Muscle of leg (tissue), 11 donors: ENCODE results near the gene ZBTB20. TPM values are rescaled to one million over a fixed set of nuclear protein-coding genes. Genes with fewer than 3 reads are reported as not detected.

Experiments used
- DNase-seq: peaks from one replicate; pipeline ENCODE4 v3.0.0; 2013
- H3K27ac ChIP-seq: one replicate; pipeline ENCODE4 v1.5.1; 2013; ENCODE audit warnings: mild to moderate bottlenecking, low read length, control low read depth
- H3K27me3 ChIP-seq: one replicate; pipeline ENCODE4 v1.6.1; 2013; ENCODE audit warnings: low read length; ENCODE audit not compliant: control insufficient read depth, insufficient read depth
- H3K36me3 ChIP-seq: one replicate; pipeline ENCODE4 v1.6.1; 2013; ENCODE audit warnings: low read length; ENCODE audit not compliant: control insufficient read depth, insufficient read depth
- H3K4me1 ChIP-seq: one replicate; pipeline ENCODE4 v1.6.1; 2013; ENCODE audit warnings: low read length; ENCODE audit not compliant: control insufficient read depth, insufficient read depth
- H3K4me3 ChIP-seq: one replicate; pipeline ENCODE4 v1.5.1; 2013; ENCODE audit warnings: low read length, control low read depth
- H3K9me3 ChIP-seq: replicated peaks from 2 replicates; pipeline ENCODE4 v1.6.1; 2013; ENCODE audit warnings: low read depth, low read length; ENCODE audit not compliant: control insufficient read depth
- WGBS: methylation state at CpG from one replicate; pipeline ENCODE4 v1.1.5; 2013; ENCODE audit warnings: missing lambda C conversion rate; ENCODE audit not compliant: insufficient coverage; 5-methylcytosine and 5-hydroxymethylcytosine counted together
- polyA plus RNA-seq, 8 donors: library from polyadenylated mRNA; unstranded; fragments of 120-200 nt; gene quantifications; one replicate each; pipeline versions ENCODE4 v1.2.1 to v1.2.3, GENCODE V29; 2013; ENCODE audit warnings: inconsistent platforms in 1 of 8, low replicate concordance in 1 of 8; ENCODE audit not compliant: insufficient read length in 8 of 8, insufficient read depth in 1 of 8
- total RNA-seq: library from RNA; stranded (reverse); fragments of 120-200 nt; gene quantifications from one replicate; pipeline ENCODE4 v1.2.4, GENCODE V29; 2013

Gene ZBTB20
- total and polyA plus RNA-seq, 9 donors: 1.0 to 16.6 (median 2.8) TPM

DNA sequence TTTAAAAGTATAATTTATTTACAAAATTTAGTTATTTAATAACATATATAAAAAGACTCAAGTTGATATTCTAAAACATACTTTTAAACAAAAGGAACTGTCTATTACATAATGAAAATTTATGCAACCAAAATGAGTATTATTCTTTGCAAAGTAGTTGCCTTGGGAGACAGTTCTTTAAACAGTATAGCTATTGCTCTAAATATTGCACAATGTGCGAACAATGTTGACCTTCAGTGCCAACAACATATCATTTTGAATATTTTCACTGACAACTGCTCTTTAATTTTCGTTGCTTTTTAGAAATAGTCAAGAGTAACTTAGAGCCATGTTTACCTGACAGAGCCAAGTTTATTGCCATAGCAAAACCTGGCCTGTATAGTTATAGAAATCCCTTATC is 124.9 kb downstream of the ZBTB20 start:
- no peak for DNase-seq
- Histone ChIP-seq H3K4me3 (no peak overlapping the region), H3K4me1 (no peaks in the 10 kb centered on the region), H3K27me3 (no peaks in the 10 kb centered on the region), H3K9me3 (no peaks in the 10 kb centered on the region), H3K27ac (no peak overlapping the region), H3K36me3 (no peaks in the 10 kb centered on the region)
- WGBS: no CpG with 5 or more reads among the region's 2 CpGs

DNA sequence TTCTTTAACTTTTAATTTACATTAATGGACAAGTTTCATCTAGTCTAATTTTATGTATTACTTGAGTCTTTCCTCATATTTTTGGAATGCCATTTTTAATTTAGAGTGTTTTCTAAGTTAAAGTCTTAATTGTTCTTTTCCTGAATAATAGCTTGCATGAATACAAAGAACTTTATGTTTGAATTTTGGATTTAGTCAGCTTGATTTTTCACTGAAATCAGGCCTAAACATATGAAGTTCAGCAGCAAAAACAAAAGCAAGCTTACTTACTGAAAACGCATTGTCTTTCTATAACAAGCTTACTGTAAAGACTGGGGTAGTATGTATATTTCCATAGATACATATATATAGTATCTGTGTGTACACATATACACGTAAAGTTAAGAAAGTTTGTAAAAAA is 126.0 kb downstream of the ZBTB20 start:
- no CpG with 5 or more reads among the region's 2 CpGs for WGBS
- Histone ChIP-seq H3K36me3 (no peaks in the 10 kb centered on the region), H3K9me3 (peaks cover 2% of the 10 kb centered on the region), H3K27me3 (no peaks in the 10 kb centered on the region), H3K4me1 (no peaks in the 10 kb centered on the region), H3K4me3 (no peak overlapping the region), H3K27ac (no peak overlapping the region)
- no peak for DNase-seq

DNA sequence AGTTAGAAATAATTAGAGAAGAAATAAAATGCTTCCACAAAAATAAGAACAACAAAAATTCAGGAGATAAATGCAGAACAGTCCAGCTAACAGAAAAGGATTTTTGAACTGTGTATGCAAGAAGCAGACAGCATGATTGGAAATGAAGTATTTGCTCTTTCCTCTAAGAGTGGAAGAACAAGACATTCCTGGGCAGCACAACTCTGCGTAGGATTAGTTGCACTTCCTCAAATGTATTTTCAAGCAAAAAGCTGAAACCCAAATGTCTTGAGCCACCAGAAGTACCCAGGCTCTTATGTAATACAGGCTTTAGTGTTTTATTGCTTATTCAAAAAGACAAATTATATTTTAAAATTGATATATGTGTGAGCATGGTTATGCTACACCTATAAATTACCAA is 127.2 kb downstream of the ZBTB20 start:
- no CpG with 5 or more reads among the region's 1 CpG for WGBS
- Histone ChIP-seq H3K27me3 (no peaks in the 10 kb centered on the region), H3K4me3 (no peak overlapping the region), H3K36me3 (no peaks in the 10 kb centered on the region), H3K9me3 (peaks cover 5% of the 10 kb centered on the region), H3K27ac (no peak overlapping the region), H3K4me1 (no peaks in the 10 kb centered on the region)
- peak; percentile 44 for DNase-seq

DNA sequence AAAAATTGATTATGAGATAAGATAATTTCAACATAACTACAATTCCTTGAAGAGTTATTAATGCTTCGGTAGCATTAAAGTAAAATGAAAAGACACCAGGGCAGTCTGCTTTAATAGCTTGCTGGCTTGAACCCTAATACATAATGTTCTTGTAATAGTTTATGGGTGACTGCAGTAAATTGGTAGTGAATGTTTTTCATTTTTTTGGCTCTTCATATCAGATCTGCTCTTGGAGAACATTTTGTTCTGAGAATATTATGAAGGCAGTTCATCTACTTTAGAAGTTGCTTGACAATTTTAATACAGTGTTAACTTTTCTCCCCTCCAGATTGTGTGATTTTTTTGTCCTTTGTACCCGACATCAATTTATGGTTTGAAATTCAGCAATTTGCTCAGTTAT is 128.4 kb downstream of the ZBTB20 start:
- Histone ChIP-seq H3K36me3 (no peaks in the 10 kb centered on the region), H3K27ac (no peak overlapping the region), H3K4me1 (no peaks in the 10 kb centered on the region), H3K9me3 (peaks cover 5% of the 10 kb centered on the region), H3K27me3 (no peaks in the 10 kb centered on the region), H3K4me3 (no peak overlapping the region)
- no peak for DNase-seq
- no CpG with 5 or more reads among the region's 2 CpGs for WGBS

DNA sequence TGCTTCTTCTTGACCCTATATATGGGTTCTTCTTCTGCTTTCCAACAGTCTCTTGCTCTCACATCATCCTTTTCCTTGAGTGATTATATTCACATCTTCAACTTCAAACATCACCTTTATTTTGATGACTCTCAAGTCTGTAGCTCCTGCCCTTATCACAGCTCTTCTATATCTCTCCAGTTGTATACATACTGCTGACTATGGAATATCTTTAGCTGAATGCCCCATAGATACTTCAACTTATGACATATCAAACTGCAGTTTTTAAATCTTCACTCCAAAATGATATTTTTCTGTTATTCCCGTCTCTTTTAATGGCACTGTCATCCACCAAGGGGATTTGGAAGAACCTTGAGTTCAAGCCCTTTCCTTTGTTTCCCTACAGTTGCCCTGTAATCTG is 139.1 kb downstream of the ZBTB20 start:
- H3K27ac ChIP-seq: no peak overlapping the region
- H3K9me3 ChIP-seq: no peaks in the 10 kb centered on the region
- peaks cover 2% of the 10 kb centered on the region for H3K36me3 ChIP-seq
- H3K27me3 ChIP-seq: no peaks in the 10 kb centered on the region
- H3K4me3 ChIP-seq: no peak overlapping the region
- H3K4me1 ChIP-seq: no peaks in the 10 kb centered on the region
- no peak for DNase-seq
- WGBS: no CpG with 5 or more reads among the region's 1 CpG

DNA sequence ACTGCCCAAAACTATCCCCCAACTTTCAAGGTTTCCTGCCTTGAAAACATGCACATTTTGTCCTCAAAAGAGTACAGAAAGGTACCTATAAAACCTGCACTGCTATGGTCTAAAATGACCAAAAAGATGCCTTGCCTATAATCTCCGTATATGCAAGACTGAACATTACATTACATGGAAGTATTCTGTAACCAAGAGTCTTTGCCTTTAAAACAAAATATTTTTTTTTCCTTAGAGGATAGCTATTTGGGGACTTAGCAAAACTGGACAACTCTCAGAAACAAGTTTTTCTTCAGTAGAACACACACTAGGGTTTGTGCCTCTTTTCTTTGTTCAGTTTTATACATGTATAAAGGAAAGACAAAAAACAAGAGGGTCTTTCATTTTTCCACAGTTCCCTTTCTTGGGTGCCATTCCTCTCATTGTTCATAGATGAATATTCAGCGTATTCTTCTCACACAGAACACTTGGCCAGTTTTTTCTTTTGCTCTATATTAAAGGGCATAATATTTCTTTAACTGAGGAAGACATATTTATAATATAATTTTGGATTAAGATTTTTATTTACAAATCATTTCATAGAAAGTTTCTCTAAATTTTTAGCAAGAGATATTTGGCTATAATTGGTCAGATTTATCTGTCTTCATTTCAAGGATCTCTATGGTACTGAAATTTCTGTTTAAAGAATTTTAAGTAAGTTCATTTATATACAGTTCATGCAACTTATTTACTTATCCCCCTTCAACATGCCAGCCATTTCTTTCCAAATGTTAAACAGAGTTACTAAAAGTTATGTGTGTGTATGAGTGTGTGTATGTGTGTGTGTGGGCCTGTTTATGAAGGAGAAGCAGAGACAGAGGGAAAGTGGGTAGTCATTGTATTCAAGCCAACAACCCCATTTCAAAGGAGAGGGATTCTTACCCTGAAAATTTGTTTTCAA is 142.6 kb downstream of the ZBTB20 start:
- H3K4me1 ChIP-seq: no peaks in the 10 kb centered on the region
- H3K27ac ChIP-seq: no peak overlapping the region
- no peak for DNase-seq
- no peak overlapping the region for H3K4me3 ChIP-seq
- WGBS: no CpG with 5 or more reads among the region's 2 CpGs
- H3K36me3 ChIP-seq: no peaks in the 10 kb centered on the region
- no peaks in the 10 kb centered on the region for H3K27me3 ChIP-seq
- peaks cover 2% of the 10 kb centered on the region for H3K9me3 ChIP-seq

DNA sequence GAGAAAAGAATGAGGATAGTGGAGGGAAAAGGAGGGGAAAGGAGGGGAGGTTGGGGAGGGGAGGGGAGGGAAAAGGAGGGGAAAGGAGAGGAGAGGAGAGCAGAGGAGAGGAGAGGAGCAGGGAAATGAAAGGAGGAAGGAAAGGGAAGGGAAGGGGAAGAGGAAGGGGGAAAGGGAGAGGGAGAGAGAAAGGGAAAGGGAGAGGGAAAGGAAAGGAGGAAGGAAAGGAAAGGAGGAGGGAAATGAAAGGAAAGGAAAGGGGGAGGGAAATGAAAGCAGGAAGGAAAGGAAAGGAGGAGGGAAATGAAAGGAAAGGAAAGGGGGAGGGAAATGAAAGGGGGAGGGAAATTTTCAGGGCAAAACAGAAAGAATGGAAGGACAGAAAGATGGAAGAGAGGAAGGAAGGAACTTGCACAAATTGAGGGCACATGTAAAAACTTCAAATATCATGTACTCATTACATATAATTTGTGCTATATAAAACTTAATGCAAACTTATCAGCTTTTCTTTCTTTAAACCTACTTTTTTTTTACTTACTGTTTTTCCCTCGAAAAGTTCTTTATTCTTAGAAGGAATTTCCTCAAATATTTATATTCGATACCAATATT is 148.0 kb downstream of the ZBTB20 start:
- no peak for DNase-seq
- WGBS: no CpG with 5 or more reads among the region's 2 CpGs
- no peaks in the 10 kb centered on the region for H3K4me1 ChIP-seq
- no peaks in the 10 kb centered on the region for H3K36me3 ChIP-seq
- H3K4me3 ChIP-seq: no peak overlapping the region
- H3K27me3 ChIP-seq: no peaks in the 10 kb centered on the region
- H3K9me3 ChIP-seq: peaks cover 2% of the 10 kb centered on the region
- H3K27ac ChIP-seq: no peak overlapping the region

DNA sequence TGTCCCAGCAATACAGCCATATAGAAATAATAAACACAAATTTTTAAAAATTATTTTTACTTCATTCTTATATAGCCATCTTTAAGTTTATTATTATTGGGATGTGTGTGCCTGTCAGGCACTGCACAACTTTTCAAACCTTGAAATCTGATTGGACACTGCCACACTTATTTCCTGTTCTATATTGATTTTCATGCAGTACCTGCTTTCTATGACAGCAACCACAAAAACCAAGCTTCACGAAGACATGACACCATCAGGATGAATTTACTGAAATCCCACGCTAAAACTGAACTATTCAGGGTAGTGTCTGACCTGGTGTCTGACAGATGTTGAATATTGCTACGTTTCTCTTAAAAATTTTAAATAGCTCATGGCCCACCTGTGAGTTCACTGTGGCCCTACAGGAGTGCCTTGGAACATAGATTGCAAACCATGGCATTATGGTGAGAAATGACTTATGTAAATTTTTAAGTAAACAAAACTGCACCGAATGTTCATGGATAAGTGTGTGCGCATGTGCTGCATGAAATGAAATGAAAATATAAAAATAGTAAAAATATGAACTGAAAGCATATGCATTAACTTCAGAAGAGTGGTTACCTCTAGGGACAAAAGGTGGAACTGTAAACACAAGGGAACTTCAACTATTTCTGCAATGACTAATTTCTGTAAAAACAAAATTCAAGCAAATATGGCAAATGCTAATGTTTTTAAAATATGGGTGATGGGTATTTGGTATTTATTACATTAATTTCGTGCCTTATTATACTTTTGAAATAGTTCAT is 152.3 kb downstream of the ZBTB20 start:
- no peak overlapping the region for H3K27ac ChIP-seq
- H3K36me3 ChIP-seq: no peaks in the 10 kb centered on the region
- WGBS: 58% methylated on average over 2 of the region's 6 CpGs
- H3K4me3 ChIP-seq: no peak overlapping the region
- no peak for DNase-seq
- H3K4me1 ChIP-seq: no peaks in the 10 kb centered on the region
- H3K9me3 ChIP-seq: no peaks in the 10 kb centered on the region
- no peaks in the 10 kb centered on the region for H3K27me3 ChIP-seq

DNA sequence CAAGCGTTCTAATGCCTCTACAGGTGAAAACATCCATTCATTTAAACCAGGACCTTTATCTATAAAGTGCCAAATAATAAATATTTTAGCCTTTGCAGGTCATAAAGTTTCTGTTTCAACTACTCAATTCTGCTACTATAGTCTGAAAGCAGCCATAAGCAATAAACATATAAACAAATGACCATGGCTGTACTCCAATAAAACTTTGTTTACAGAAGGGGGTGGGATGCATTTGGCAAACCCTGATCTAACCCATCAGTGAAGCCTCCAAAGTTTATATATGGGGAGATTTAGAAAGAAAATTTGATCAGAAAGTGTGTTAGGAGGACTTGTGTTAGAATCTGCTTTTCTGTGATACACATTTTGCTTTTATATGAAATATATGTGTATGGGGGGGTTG is 161.3 kb downstream of the ZBTB20 start:
- no CpG with 5 or more reads among the region's 1 CpG for WGBS
- Histone ChIP-seq H3K27me3 (no peaks in the 10 kb centered on the region), H3K27ac (no peak overlapping the region)

DNA sequence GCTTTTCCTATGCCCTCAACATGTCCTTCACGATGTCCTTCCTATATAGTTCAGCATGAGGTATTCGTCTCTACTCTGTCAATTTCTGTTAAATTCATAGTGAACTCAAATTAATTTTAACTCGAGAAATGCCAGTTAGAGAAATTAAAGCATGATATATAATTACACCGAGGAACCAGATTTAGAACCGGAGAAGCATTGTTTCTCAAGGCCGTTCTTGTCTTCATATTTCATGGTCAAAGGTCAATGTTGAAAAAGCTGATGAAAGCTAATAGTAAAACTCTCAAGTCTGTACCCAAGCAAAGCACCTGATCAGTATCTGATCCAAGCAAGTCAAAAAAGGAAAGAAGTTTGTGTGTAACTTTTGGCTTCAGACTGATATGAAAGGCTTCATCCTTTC is 163.8 kb downstream of the ZBTB20 start:
- DNase-seq: no peak
- Histone ChIP-seq H3K4me3 (no peak overlapping the region), H3K9me3 (no peaks in the 10 kb centered on the region), H3K27me3 (no peaks in the 10 kb centered on the region), H3K4me1 (no peaks in the 10 kb centered on the region), H3K27ac (no peak overlapping the region), H3K36me3 (no peaks in the 10 kb centered on the region)
- 80% methylated on average over 2 of the region's 6 CpGs for WGBS

More for the DNA sequence above, 161.3 kb downstream of the ZBTB20 start:
- Histone ChIP-seq H3K9me3 (peaks cover 3% of the 10 kb centered on the region), H3K36me3 (no peaks in the 10 kb centered on the region), H3K4me3 (no peak overlapping the region), H3K4me1 (no peaks in the 10 kb centered on the region)
- no peak for DNase-seq
